DMS53 (cell line): ENCODE data around the gene LMX1B.

Experiments used
- DNase-seq: peaks from one replicate; lab custom pipeline; 2025; lab: John Stamatoyannopoulos, UW

LMX1B gene

GRCh38 chr9:126658956-126659555 lies 45.3 kb downstream of the LMX1B start:
- DNase-seq = no peak

- DNase-seq = no peak
Measured at GRCh38 chr9:126661122-126661520, 47.4 kb downstream of the LMX1B start.

- peak; percentile 58 for DNase-seq
Measured at GRCh38 chr9:126661521-126662251, 48.0 kb downstream of the LMX1B start.

- DNase-seq = no peak
Measured at GRCh38 chr9:126663661-126664072, 49.9 kb downstream of the LMX1B start.

GRCh38 chr9:126664900-126665643 lies 51.3 kb downstream of the LMX1B start:
- no peak for DNase-seq

- DNase-seq = no peak
Measured at GRCh38 chr9:126665644-126666035, 51.9 kb downstream of the LMX1B start.

- no peak for DNase-seq
Measured at GRCh38 chr9:126666155-126666803, 52.6 kb downstream of the LMX1B start.

- DNase-seq = peak; percentile 75
Measured at GRCh38 chr9:126667190-126668055, 53.7 kb downstream of the LMX1B start.

- no peak for DNase-seq
Measured at GRCh38 chr9:126668058-126668457, 54.3 kb downstream of the LMX1B start.

- DNase-seq = no peak
Measured at GRCh38 chr9:126669108-126669507, 55.4 kb downstream of the LMX1B start.

- no peak for DNase-seq
Measured at GRCh38 chr9:126670270-126670669, 56.5 kb downstream of the LMX1B start.

GRCh38 chr9:126671381-126671831 lies 57.7 kb downstream of the LMX1B start:
- DNase-seq = peak; percentile 45

GRCh38 chr9:126671983-126672382 lies 58.3 kb downstream of the LMX1B start:
- no peak for DNase-seq

- DNase-seq = peak; percentile 35
Measured at GRCh38 chr9:126672634-126673284, 59.0 kb downstream of the LMX1B start.

GRCh38 chr9:126673689-126674364 lies 60.1 kb downstream of the LMX1B start:
- DNase-seq = peak; percentile 97

GRCh38 chr9:126674365-126675146 lies 60.8 kb downstream of the LMX1B start:
- DNase-seq = peak; percentile 46

- no peak for DNase-seq
Measured at GRCh38 chr9:126675147-126675467, 61.4 kb downstream of the LMX1B start.

GRCh38 chr9:126676102-126676684 lies 62.5 kb downstream of the LMX1B start:
- no peak for DNase-seq

- no peak for DNase-seq
Measured at GRCh38 chr9:126676685-126677143, 63.0 kb downstream of the LMX1B start.
